Astrocyte of the cerebellum (primary cell): ENCODE measurements around the gene RPRD1A.
"Not testable (repeated sequence)": the region's sequence is repeated elsewhere in the genome, so short reads cannot be mapped to it uniquely, and the experiment has no call there.

Experiments used
- DNase-seq: peaks from one replicate; pipeline ENCODE4 v3.0.0-alpha.2; 2011; ENCODE audit warnings: low read depth
- H3K4me3 ChIP-seq: 2 replicates; pipeline ENCODE4 v1.5.1; 2011; ENCODE audit warnings: mild to moderate bottlenecking, low read depth, low read length, moderate library complexity
- CTCF ChIP-seq: IDR thresholded peaks from 2 replicates; pipeline ENCODE4 v1.5.1; 2012; ENCODE audit warnings: low read length, low read depth, moderate library complexity, mild to moderate bottlenecking; ENCODE audit errors: missing control alignments
- in situ Hi-C: cut with HindIII; loops from 2 replicates; pipeline ENCODE4 v1.10.0; 2017; ENCODE audit warnings: low sequenced_read_pairs

The RPRD1A gene

GRCh38 chr18:35969676-35970075, 97.7 kb downstream of the RPRD1A start:
- DNase-seq: no peak
- TF ChIP-seq CTCF: no peak
- in situ Hi-C loops: no loop called here
- H3K4me3 ChIP-seq: no peak overlapping the region

- no peak for DNase-seq
- H3K4me3 ChIP-seq: no peak overlapping the region
- in situ Hi-C loops: no loop called here
- TF ChIP-seq CTCF: no peak
These were observed 99.0 kb downstream of the RPRD1A start for GRCh38 chr18:35968278-35968880.

GRCh38 chr18:35967866-35968265, 99.5 kb downstream of the RPRD1A start:
- H3K4me3 ChIP-seq, in situ Hi-C loops, DNase-seq: not testable (repeated sequence)

- in situ Hi-C loops: no loop called here
- no peak for DNase-seq
- no peak for TF ChIP-seq CTCF
- H3K4me3 ChIP-seq: no peak overlapping the region
These were observed 103.0 kb downstream of the RPRD1A start for GRCh38 chr18:35964319-35964718.

GRCh38 chr18:35962320-35962719, 105.0 kb downstream of the RPRD1A start:
- TF ChIP-seq CTCF: no peak
- no peak overlapping the region for H3K4me3 ChIP-seq

GRCh38 chr18:35956226-35956625, 111.1 kb downstream of the RPRD1A start:
- TF ChIP-seq CTCF: no peak
- in situ Hi-C loops: no loop called here
- H3K4me3 ChIP-seq: no peak overlapping the region

More at GRCh38 chr18:35962320-35962719, 105.0 kb downstream of the RPRD1A start:
- in situ Hi-C loops: no loop called here
- no peak for DNase-seq

GRCh38 chr18:35953688-35954087, 113.7 kb downstream of the RPRD1A start:
- in situ Hi-C loops: no loop called here
- no peak for TF ChIP-seq CTCF
- no peak overlapping the region for H3K4me3 ChIP-seq
- DNase-seq: no peak

More at GRCh38 chr18:35956226-35956625, 111.1 kb downstream of the RPRD1A start:
- DNase-seq: no peak
